Astrocyte (in vitro differentiated cells and primary cell): ENCODE results near the gene C15orf40. TPM values are rescaled to one million over a fixed set of nuclear protein-coding genes. Genes with fewer than 3 reads are reported as not detected.
"Not testable (repeated sequence)": the region's sequence is repeated elsewhere in the genome, so short reads cannot be mapped to it uniquely, and the experiment has no call there.

Experiments
- DNase-seq: peaks from one replicate; pipeline ENCODE4 v3.0.0-alpha.2; 2010; ENCODE audit warnings: low read depth
- FAIRE-seq: peaks from 2 replicates; lab custom pipeline; 2011; peaks lifted over from hg19 to GRCh38; lab: Jason Lieb, UNC
- H2AFZ ChIP-seq: 2 replicates; pipeline ENCODE4 v1.6.0; 2012; ENCODE audit warnings: low read depth, low read length, inconsistent platforms
- H3K27ac ChIP-seq: 2 replicates; pipeline ENCODE4 v1.5.1; 2011; ENCODE audit warnings: low read depth, low read length, inconsistent platforms
- H3K27me3 ChIP-seq: 2 replicates; pipeline ENCODE4 v1.6.0; 2011; ENCODE audit warnings: low read length, inconsistent platforms; ENCODE audit not compliant: insufficient read depth
- H3K36me3 ChIP-seq: 2 replicates; pipeline ENCODE4 v1.5.1; 2011; ENCODE audit warnings: low read length, inconsistent platforms; ENCODE audit not compliant: insufficient read depth
- H3K4me1 ChIP-seq: 2 replicates; pipeline ENCODE4 v1.5.1; 2011; ENCODE audit warnings: low read length, inconsistent platforms; ENCODE audit not compliant: insufficient read depth
- H3K4me2 ChIP-seq: 2 replicates; pipeline ENCODE4 v1.6.0; 2012; ENCODE audit warnings: low read length, inconsistent platforms
- H3K4me3 ChIP-seq: 2 replicates; pipeline ENCODE4 v1.5.1; 2011; ENCODE audit warnings: low read depth, mild to moderate bottlenecking, low read length, inconsistent platforms; ENCODE audit not compliant: insufficient read depth
- H3K79me2 ChIP-seq: 2 replicates; pipeline ENCODE4 v1.6.0; 2012; ENCODE audit warnings: mild to moderate bottlenecking, low read length, inconsistent platforms; ENCODE audit not compliant: insufficient read depth
- H3K9ac ChIP-seq: 2 replicates; pipeline ENCODE4 v1.6.0; 2012; ENCODE audit warnings: mild to moderate bottlenecking, low read length, inconsistent platforms
- H3K9me3 ChIP-seq: 2 replicates; pipeline ENCODE4 v1.5.1; 2012; ENCODE audit warnings: low read depth, mild to moderate bottlenecking, low read length, inconsistent platforms; ENCODE audit not compliant: insufficient read depth
- H4K20me1 ChIP-seq: 2 replicates; pipeline ENCODE4 v1.6.0; 2012; ENCODE audit warnings: low read length, inconsistent platforms; ENCODE audit not compliant: insufficient read depth
- H3K27ac Mint-ChIP-seq: one replicate; pipeline ENCODE4 v1.8.0; 2021; ENCODE audit warnings: mild to moderate bottlenecking, mixed read lengths; ENCODE audit not compliant: unreplicated experiment
- H3K27me3 Mint-ChIP-seq: one replicate; pipeline ENCODE4 v1.8.0; 2021; ENCODE audit warnings: low read depth, mixed read lengths; ENCODE audit not compliant: unreplicated experiment
- H3K36me3 Mint-ChIP-seq: one replicate; pipeline ENCODE4 v1.8.0; 2021; ENCODE audit warnings: low read depth, mixed read lengths; ENCODE audit not compliant: unreplicated experiment
- H3K4me1 Mint-ChIP-seq: one replicate; pipeline ENCODE4 v1.8.0; 2021; ENCODE audit warnings: low read depth, mixed read lengths; ENCODE audit not compliant: unreplicated experiment
- H3K4me3 Mint-ChIP-seq: one replicate; pipeline ENCODE4 v1.8.0; 2021; ENCODE audit warnings: mild to moderate bottlenecking, moderate library complexity, mixed read lengths; ENCODE audit not compliant: unreplicated experiment
- H3K9me3 Mint-ChIP-seq: one replicate; pipeline ENCODE4 v1.8.0; 2021; ENCODE audit warnings: mild to moderate bottlenecking, mixed read lengths; ENCODE audit not compliant: unreplicated experiment
- EZH2 ChIP-seq: IDR thresholded peaks from 2 replicates; pipeline ENCODE4 v1.6.1; 2012; ENCODE audit warnings: mild to moderate bottlenecking, low read length, inconsistent platforms; ENCODE audit not compliant: insufficient read depth
- total RNA-seq: library from RNA; stranded (reverse); gene quantifications from 2 replicates; pipeline ENCODE4 v1.2.1, GENCODE V29; 2021
- TF ChIP-seq, protein P1 (sequence below): IDR thresholded peaks from 2 replicates; pipeline ENCODE4 v1.5.1; 2011; ENCODE audit warnings: low read depth, mild to moderate bottlenecking, inconsistent platforms, low read length, moderate library complexity; ENCODE audit not compliant: insufficient read depth

The C15orf40 gene
- total RNA-seq, 1 donor from 2014 or later: 18.1 TPM

DNA sequence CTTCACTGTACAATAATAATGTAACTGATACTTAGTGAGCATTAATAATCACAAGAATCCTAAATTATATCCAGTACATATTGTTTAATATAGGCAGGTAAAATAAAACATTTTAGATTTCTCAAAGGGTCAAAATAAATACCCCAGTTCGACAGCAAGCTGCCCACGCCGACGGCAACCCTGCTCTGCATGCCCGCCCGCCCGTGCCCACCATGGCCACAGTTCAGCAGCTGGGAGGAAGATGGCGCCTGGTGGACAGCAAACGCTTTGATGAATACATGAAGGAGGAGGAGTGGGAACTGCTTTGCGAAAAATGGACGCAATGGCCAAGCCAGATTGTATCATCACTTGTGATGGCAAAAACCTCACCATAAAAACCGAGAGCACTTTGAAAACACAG is 32.7 kb upstream of the C15orf40 start:
- FAIRE-seq: no peak

DNA sequence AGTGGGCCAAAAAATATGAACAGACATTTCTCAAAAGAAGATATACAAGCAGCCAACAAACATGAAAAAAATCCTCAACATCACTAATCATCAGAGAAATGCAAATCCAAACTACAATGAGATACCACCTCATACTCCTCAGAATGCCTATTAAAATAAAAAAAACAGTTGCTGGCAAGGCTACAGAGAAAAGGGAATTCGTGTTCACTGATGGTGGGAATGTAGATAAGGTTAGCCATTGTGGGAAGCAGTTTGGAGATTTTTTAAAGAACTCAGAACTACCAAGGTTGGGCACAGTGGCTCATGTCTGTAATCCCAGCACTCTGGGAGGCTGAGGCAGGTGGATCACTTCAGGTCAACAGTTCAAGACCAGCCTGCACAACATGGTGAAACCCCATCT is 27.8 kb upstream of the C15orf40 start:
- no peak overlapping the region for H3K4me3 Mint-ChIP-seq
- Histone ChIP-seq H3K9me3 (no peaks in the 10 kb centered on the region), H3K36me3 (peaks cover 11% of the 10 kb centered on the region), H3K4me1 (no peaks in the 10 kb centered on the region), H3K79me2 (peaks cover 88% of the 10 kb centered on the region), H3K27me3 (no peaks in the 10 kb centered on the region), H3K4me2 (no peak overlapping the region), H3K9ac (no peak overlapping the region), H2AFZ (no peak overlapping the region), H3K27ac (no peak overlapping the region), H3K4me3 (no peak overlapping the region), H4K20me1 (peaks cover 66% of the 10 kb centered on the region)
- H3K27me3 Mint-ChIP-seq: no peaks in the 10 kb centered on the region
- FAIRE-seq (no peak), DNase-seq (peak; percentile 48)
- no peaks in the 10 kb centered on the region for H3K4me1 Mint-ChIP-seq
- H3K36me3 Mint-ChIP-seq: peaks cover 18% of the 10 kb centered on the region
- TF ChIP-seq, protein P1, sequence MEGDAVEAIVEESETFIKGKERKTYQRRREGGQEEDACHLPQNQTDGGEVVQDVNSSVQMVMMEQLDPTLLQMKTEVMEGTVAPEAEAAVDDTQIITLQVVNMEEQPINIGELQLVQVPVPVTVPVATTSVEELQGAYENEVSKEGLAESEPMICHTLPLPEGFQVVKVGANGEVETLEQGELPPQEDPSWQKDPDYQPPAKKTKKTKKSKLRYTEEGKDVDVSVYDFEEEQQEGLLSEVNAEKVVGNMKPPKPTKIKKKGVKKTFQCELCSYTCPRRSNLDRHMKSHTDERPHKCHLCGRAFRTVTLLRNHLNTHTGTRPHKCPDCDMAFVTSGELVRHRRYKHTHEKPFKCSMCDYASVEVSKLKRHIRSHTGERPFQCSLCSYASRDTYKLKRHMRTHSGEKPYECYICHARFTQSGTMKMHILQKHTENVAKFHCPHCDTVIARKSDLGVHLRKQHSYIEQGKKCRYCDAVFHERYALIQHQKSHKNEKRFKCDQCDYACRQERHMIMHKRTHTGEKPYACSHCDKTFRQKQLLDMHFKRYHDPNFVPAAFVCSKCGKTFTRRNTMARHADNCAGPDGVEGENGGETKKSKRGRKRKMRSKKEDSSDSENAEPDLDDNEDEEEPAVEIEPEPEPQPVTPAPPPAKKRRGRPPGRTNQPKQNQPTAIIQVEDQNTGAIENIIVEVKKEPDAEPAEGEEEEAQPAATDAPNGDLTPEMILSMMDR: no peak
- TF ChIP-seq EZH2: no peak
- H3K27ac Mint-ChIP-seq: no peak overlapping the region
- no peaks in the 10 kb centered on the region for H3K9me3 Mint-ChIP-seq

More for the DNA sequence above, 32.7 kb upstream of the C15orf40 start:
- H3K4me3 ChIP-seq: no peak overlapping the region
- no peaks in the 10 kb centered on the region for H3K9me3 ChIP-seq
- H3K4me2 ChIP-seq: no peak overlapping the region
- no peak overlapping the region for H3K9ac ChIP-seq
- H3K36me3 ChIP-seq: peaks cover 30% of the 10 kb centered on the region
- H2AFZ ChIP-seq: no peak overlapping the region
- no peaks in the 10 kb centered on the region for H3K27me3 ChIP-seq
- H3K4me1 ChIP-seq: peaks cover 10% of the 10 kb centered on the region
- DNase-seq: no peak
- Mint-ChIP-seq H3K27ac (no peak overlapping the region), H3K36me3 (peaks cover 19% of the 10 kb centered on the region), H3K4me1 (no peaks in the 10 kb centered on the region), H3K4me3 (no peak overlapping the region), H3K9me3 (no peaks in the 10 kb centered on the region), H3K27me3 (no peaks in the 10 kb centered on the region)
- H4K20me1 ChIP-seq: peaks cover 62% of the 10 kb centered on the region
- TF ChIP-seq, protein P1: no peak
- no peak for TF ChIP-seq EZH2
- H3K79me2 ChIP-seq: peaks cover 86% of the 10 kb centered on the region
- H3K27ac ChIP-seq: no peak overlapping the region

DNA sequence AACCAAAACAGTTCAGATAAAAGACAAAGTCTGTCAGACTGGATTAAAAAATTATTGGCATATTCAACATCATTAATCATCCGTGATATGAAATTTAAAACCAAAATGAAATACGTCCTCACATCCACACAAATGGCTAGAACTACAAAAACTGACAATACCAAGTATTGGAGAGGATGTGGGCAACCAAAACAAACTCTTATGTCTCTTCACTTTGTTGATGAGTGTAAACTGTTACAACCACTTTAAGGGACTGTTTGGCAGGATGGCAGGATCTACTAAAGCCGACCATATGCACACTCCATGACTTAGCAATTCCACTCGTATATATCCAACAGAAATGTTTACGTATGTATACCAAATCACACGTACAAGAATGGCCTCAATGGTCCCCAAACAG is 24.8 kb upstream of the C15orf40 start:
- Histone ChIP-seq H2AFZ (no peak overlapping the region), H4K20me1 (peaks cover 68% of the 10 kb centered on the region), H3K9ac (no peak overlapping the region), H3K4me3 (no peak overlapping the region), H3K79me2 (peaks cover 100% of the 10 kb centered on the region), H3K9me3 (no peaks in the 10 kb centered on the region), H3K27me3 (no peaks in the 10 kb centered on the region), H3K36me3 (peaks cover 6% of the 10 kb centered on the region), H3K27ac (no peak overlapping the region), H3K4me2 (no peak overlapping the region), H3K4me1 (no peaks in the 10 kb centered on the region)
- no peak for TF ChIP-seq EZH2
- TF ChIP-seq, protein P1: no peak
- H3K4me3 Mint-ChIP-seq: no peak overlapping the region
- H3K9me3 Mint-ChIP-seq: no peaks in the 10 kb centered on the region
- H3K4me1 Mint-ChIP-seq: no peaks in the 10 kb centered on the region
- FAIRE-seq (no peak), DNase-seq (no peak)
- H3K27ac Mint-ChIP-seq: no peak overlapping the region
- peaks cover 20% of the 10 kb centered on the region for H3K36me3 Mint-ChIP-seq
- no peaks in the 10 kb centered on the region for H3K27me3 Mint-ChIP-seq

DNA sequence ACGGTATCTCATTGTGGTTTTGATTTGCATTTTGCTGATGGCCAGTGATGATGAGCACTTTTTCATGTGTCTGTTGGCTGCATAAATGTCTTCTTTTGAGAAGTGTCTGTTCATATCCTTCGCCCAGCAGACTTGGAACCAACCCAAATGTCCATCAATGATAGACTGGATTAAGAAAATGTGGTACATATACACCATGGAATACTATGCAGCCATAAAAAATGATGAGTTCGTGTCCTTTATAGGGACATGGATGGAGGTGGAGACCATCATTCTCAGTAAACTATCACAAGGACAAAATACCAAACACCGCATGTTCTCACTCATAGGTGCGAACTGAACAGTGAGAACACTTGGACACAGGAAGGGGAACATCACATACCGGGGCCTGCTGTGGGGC is 19.8 kb upstream of the C15orf40 start:
- H3K27me3 ChIP-seq, H3K9me3 Mint-ChIP-seq, DNase-seq, H3K4me3 Mint-ChIP-seq, H3K27ac ChIP-seq, H3K9me3 ChIP-seq, H3K9ac ChIP-seq, H3K4me2 ChIP-seq, H3K4me1 ChIP-seq, H3K27me3 Mint-ChIP-seq, FAIRE-seq, H3K4me3 ChIP-seq, H2AFZ ChIP-seq, H3K27ac Mint-ChIP-seq: not testable (repeated sequence)
- Histone ChIP-seq H4K20me1 (peaks cover 53% of the 10 kb centered on the region), H3K79me2 (peaks cover 63% of the 10 kb centered on the region), H3K36me3 (peaks cover 10% of the 10 kb centered on the region)
- Mint-ChIP-seq H3K36me3 (peaks cover 16% of the 10 kb centered on the region), H3K4me1 (peaks cover 13% of the 10 kb centered on the region)
